ENCODE results near the gene KIF16B.

KIF16B gene

DNA sequence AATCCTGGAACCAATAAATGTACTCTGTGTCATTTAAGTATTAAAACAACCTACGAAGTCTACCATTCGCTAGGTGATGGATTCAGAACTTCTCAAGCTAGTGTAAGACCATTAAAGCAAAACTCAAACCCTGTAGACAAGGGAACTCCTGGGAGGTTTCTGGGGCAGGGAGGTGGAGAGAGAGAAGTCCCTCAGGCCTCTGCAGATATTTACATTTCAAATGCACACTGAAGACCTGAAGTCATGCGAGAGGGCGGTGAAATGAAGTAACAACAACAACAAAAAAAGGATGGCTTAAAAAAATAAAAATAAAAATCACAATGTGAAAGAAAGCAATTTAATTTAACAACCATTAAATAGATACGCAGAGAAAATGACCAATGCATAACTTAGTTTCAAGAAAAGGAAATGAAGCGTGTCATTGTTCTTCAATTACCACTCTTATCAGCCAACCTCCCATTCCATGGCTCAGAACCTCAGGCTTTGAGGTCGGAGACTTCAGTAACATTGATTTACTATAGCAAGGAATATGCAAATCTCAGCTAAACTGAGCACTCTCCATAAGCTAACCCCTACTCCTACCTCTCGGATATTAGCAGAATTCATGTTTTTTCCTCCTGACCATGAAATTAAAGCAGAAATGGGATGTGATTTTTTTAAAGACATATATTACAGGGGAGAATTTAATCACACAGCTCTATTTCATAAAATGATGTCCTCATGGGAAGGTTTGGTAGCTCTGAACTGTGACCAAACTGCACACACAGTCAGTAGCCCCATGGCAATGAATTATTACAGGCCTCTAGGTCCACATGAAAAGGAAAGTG lies 140.6 kb downstream of the KIF16B start:
- no peak for DNase-seq (ENCODE audit: low read depth)

DNA sequence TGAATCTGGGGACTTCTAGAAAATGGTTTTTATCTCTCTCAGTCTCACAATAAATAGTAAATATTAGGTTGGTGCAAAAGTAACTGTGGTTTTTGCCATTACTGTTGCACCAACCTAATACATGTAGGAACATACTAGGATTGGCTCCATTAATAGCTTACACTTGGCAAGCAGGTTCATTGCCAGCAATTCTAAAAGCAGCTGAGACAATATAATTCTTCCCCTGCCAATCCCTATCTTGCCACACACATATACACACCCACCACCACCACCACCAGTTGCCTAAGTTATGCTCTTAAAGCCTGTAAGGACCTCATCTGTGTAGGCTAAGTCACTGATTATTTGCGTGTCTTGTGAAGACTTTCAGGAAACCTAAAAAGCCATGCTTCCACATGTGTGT lies 145.1 kb downstream of the KIF16B start:
- DNase-seq (ENCODE audit: low read depth): no peak

DNA sequence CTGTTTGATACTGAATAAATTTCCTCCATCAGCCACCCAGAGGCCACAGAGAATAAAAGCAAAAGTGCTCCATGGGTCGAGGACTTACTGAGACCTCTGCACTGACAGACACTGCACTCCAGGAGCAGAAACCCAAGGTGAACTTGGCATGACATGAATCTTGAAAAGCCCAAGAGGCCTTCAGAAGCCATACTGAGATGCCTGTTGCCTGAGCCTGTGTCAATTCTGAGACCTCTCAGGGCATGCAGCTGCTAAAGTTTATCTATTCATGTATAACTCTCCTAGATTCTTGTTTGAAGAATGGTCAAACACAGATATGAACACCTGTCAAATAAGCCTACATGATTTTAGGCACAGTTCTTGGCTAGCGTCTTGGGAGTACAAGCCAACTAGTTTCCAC lies 145.7 kb downstream of the KIF16B start:
- no peak for DNase-seq (ENCODE audit: low read depth)

DNA sequence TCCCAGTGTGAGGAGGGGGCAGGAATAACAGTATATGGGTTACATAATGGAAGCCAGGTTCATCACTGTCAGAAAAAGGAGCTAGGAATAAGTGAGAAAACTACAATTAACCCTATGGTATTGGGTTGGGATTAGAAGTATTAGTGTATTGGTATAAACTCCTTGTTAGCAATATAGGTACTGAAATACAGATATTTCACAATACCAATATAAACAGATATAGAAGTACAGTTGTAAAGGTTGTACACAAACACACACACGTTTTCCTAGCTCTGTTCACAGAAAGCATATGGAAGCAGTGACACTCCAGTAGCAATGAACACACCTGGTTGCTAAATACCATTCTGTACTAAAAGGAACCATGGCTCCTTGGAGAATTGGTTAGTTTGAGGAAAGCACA lies 148.5 kb downstream of the KIF16B start:
- DNase-seq (ENCODE audit: low read depth): no peak

DNA sequence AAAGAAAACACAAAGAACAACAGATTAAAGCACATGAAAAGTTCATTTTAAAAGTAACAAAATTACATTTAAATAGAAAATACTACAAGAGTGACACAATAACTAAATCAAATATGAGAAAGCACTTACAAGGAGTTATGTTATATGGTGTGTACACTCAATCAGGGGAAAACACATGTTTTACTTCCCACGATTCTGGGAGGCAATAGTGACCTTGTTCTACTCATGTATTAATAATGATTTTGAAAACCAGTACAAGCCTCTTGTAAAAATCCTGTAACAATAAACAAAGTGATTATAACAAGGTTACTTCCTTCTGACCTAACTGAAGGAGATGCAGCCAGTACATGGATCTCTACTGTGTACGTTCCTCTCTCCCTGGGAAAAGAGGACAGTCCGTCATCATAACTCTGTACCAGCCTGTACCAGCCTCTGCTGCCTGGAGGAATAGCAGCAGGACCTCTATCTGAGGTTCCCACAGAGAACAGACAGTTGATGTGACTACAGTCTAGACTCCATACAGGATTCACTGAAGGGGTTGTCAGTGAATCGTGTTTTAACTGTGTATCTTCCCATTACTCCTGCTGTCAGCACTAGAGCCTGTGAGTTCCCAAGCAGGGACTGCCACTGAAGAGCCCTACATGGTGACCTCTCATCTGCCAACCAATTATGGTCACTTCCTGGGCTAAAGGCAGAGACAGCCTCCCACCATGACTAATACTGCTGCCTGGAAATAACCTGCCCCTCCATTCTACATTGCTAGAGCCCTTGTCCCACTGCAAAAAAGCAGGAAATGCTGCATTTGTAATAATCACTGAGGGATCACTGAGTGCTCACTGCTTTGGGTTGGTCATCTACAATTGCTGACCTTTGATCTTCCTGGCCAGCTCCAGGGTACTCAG lies 149.7 kb downstream of the KIF16B start:
- no peak for DNase-seq (ENCODE audit: low read depth)

DNA sequence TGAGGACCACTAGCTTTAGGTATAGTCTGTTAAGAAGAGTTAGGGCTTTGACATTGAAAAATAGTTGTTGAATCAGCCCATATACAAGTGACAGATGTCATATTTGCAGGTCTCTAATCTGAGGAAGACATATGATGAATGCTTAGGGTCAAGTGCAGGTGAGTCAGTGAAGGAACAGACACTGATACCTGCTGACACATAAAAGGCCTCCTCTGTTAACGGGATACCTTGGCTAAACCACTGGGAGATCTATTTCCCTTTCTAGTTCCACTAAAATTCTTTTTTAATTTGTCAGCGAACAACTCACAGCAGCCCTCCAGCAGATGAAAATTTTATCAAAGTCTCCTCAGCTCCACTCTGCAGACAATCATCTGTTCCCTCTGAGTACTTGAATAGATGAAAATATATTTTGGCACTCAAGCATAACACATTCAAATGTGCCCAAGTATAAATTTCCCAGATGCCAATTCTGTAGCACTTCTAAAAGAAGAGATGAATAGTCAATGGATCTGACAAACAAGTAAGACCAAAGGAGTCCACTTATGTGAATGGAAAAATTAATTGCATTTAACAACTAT lies 154.0 kb downstream of the KIF16B start:
- no peak for DNase-seq (ENCODE audit: low read depth)

DNA sequence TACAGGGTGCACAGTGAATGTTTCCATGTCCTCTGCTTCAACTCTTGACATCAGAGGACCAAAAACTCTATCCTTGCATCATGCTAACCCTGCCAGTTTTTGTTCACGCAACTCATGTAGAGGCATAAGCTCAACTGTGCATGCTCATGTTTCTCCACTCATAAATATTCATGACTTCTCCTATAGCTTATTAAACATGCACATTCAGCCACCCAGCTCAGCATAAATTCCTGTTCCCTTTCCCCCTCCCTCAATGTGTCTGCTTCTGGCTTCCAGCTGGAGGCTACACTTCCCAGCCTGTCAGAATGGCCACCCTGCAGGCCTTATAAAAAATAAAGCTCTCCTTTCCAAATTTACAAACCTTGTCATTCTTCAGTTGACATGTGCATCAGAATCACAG lies 154.6 kb downstream of the KIF16B start:
- no peak for DNase-seq (ENCODE audit: low read depth)

DNA sequence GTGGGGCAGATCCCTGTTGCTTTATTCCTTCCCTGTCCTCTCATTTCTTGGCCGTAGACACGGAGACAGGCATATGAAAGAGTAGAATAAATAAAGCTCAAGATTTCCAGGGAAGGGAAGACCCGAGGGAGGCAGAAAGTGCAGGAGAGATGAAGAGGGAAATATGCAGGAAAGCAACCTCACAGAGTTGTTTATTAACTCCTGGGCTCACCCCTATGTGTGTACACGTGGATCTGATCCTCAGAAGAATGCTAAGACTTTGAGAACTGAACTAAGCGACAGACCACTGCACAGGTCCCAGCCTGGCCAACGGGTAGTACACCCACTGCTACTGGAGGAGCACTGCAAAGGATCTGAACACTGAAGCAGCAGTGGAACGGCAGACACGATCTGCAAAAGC lies 156.2 kb downstream of the KIF16B start:
- no peak for DNase-seq (ENCODE audit: low read depth)

DNA sequence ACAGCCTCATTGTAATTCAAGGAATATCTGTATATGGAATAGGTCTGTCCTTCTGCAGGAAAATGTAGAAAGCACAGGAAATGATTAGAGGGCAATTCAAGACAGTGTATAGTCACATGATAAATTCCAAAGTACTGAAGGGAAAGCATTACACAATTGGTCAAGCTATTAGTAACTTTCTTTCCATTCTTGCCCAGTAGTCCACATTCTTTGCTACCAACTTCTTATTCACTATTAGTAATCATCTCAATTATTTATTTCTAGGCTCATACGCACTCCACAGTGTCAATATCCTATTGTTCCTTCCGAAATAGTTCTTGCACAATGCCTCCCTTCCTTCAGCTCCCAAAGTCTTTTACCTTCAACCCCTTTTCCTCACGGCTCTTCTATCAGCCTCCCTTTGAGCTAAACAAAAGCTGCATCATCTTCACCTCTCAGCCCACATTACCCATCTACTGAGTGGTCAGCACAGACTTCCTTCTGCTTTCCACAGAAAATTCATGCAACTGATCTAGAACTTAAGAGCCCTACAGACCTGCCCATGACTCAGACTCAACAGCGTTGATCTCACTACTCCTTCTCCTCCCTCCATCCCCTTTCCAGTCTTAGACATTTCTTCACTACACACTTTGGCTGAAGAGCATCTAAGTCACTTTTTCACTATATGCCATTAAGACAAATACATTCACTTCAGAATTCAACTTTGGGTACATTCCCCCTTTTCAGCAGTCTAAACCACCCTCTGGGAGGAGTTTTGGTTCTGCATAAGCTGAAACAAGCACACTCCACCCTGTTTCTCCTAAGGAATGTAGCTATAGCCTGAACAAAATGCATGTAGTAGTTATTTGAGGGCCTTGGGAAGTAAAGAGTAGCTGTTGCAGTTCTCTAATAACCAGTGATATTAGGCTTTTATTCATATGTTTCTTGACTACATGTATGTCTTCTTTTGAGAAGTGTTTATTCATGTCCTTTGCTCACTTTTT lies 157.9 kb downstream of the KIF16B start:
- no peak for DNase-seq (ENCODE audit: low read depth)

DNA sequence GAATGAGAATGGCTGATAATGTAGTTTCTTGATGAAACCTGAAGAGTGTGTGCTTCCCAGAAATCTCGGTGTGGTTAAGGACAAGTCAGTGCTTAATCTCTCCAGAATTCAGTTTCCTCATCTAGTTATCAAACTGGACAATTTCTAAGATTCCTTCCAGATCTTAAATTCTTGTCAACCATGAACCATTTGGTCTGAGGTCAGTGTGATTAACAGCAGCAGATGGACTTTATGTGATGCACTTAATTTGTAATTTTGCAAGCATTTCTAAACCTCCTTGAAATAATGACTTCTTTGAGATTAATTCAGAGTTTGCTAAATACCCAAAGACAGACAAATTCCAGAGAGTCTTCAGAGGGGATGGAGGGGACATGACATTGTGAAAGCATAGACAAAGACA lies 160.3 kb downstream of the KIF16B start:
- no peak for DNase-seq (ENCODE audit: low read depth)

DNA sequence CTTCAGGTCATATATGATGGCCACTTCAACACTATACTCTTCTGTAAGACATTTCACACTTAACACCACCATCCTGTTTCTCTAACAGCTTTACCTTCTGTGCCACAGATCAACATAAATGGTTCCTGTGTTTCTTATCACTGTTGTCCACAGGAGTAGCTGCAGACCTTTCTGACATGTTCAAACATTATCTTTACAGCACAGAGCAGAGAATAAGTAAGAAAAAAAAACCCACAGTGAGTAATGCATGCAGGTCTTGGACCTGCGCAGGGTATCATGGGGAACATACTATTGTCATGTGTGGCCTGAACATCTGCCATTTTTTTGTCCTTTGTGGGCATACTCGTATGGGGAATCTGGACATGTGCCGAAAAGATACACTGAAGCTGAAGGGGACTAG lies 161.9 kb downstream of the KIF16B start:
- DNase-seq (ENCODE audit: low read depth): no peak

DNA sequence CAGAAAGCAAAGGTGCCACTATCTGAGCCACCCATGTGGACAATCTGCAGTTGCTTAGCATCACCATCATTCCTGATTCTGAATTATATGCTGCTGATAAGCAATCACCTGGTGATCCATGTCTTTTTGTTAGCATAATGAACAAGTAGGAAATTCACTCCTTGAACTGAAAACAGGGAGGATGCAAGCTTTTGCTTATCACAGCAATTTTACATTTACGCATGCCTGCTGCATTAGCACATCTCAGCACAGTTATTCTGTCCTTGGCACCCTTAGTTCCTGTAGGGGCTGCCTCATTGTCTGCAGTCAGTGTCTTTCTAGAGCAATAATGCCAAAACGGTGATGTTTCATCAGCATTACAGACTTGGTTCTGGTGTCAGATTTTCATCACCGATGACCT lies 162.6 kb downstream of the KIF16B start:
- no peak for DNase-seq (ENCODE audit: low read depth)

DNA sequence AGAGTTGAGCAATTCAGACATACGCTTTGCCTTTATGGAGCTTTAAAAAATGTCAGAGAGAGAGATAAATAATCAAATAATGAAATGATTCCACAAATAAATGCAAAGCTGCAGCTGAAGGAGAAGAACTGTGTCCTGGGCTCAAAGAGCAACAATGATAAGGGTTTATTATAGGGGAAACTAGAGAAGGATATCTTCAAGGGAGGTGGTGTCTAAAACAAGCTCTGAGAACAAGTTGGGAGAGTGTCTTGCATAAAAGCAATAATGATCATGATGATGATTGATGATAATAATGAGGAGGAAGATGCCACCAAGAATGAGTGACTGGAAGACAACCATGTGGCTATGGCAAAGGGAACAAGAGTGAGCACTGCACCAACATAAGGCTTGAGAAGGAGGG lies 164.3 kb downstream of the KIF16B start:
- DNase-seq (ENCODE audit: low read depth): no peak

DNA sequence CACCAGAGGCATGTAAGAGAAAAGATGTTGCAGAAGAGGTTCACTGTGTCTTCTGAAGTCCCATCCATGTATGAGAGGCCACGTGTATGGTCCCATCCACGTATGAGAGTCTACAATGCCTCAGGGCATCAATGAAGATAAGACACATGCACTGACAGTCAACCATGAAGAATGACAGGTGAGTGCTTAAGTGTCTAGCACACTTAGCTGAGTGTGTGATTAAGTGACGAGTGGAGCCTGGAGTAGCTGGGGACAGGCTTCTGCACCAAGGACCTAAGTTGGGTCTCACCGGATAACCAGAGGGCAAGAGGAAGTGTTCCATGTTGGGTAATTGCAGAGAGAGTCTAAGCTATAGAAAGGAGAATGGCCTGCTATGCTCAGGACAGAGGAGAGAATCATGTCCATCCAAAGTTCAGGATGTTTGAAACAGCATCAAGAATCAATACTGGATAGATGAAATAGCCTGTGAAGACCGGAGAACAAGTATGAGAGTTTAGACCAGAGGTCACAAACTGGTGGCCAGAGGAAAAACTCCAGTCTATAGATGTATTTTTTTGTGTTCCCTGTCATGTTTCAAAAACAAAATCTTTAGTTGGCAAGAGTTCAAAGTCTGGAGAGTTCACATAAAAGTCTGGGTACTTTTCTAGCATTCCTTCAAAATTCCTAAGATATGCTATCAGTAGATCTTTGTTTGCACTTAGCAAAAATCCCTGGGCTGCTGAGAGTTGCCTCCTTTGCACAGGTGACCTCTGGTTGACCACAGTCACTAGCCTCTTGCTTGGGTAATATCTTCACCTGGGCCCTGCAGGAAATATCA lies 165.8 kb downstream of the KIF16B start:
- DNase-seq (ENCODE audit: low read depth): no peak

DNA sequence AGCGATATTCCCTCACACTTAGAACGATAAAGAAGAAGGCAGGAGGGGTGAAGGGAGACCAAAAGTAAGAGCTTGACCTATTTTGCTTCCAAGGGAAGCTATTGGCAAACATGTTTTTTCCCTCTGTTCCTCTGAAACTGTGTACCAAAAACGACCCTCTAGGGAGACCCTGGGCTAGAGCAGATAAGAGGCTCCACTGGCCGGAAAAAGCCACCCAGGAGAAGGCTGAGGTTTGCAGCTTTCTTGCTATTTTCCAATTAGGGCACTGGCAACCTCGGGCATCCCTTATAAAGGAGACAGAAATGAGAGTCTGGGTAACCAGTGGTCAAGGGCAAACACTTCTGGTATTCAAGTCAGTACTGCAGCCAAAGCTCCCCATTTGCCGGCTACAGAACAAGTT lies 168.0 kb downstream of the KIF16B start:
- DNase-seq (ENCODE audit: low read depth): no peak

DNA sequence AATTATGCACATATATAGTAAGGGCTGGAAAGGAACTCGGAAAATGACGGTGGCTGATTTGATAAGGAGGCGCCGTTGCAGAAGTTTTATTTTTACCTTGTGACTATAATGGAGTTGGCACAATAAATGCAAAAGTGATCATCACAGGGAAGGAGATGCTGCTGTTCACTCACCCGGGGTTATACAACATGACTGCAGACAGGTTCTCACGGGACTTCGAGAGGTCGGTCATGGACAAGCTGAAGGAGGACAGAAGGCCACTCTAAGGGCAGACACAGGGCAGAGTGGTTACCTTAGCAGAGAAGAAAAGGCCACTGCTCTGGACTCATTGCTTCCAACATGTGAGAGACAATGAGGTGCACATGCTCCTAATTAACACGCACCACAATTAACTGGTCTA lies 168.6 kb downstream of the KIF16B start:
- no peak for DNase-seq (ENCODE audit: low read depth)

DNA sequence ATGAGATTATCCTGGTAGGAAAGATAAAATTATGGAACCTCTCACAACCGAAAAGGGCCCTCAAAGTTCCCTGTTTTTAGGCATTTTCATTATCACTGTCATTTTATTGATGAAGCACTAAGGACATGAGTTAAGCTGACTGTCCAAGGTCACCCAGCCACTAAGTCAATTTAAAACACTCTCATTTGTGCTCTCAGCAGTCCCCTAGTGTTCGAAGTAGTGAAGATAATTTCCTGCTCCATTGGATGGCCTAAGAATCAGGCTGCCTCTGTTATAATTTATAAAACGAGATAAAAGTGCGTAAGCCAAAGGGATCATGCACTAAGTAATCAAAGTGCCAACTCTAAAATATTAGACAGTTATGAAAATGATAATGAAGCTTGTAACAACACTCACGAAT lies 169.1 kb downstream of the KIF16B start:
- DNase-seq (ENCODE audit: low read depth): no peak

DNA sequence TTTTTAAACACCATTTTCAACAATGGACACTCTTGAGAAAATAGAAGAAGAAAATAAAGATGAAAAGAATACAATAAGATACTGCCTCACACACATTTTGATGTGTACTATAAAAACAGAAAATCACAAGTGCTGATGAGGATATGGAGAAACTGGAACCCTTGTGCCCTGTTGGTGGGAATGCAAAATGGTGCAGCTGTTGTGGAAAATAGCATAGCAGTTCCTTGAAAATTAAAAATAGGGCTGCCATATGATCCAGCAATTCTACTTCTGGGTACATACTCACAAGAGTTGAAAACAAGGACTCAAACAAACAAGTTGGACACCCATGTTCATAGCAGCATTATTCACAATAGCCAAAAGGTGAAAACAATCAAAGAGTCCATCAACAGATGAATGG lies 173.0 kb downstream of the KIF16B start:
- no peak for DNase-seq (ENCODE audit: low read depth)

DNA sequence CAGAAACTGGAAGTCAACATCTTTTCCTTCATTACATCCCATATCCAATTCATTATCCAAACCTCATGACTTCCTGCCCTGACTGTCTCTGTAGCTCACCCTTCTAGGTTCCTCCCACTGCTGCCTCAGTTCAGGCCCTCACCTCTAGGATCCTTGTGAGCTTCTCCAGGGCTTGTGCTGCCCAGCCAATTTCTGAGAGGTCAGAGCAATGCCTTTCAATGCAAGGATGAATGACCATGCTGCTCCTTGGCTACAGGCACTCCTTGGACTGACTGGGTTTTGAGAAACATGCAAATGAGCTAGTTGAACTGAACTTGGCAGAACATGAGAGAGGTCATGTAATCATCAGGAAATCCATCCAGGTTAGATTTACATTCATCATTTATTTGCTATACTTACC lies 173.4 kb downstream of the KIF16B start:
- DNase-seq (ENCODE audit: low read depth): no peak

DNA sequence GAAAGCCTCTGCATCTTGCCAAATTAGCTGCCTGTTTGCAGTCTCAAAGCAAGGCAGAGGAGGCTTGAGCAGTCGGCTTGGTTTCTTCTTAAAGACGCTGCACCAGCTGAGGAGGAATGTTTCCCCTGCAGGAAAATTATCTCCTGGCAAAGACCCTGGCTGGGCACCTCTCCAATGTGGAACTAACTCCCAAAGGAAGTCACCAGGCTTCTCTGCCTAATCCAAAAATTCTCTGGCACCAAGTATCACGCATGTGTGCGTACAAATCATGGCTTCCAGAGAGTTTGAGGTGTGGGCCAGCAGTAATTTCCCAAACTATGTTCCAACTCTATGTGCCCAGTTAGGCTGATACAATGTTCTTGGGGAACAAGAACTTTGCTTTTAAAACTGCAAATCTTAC lies 176.2 kb downstream of the KIF16B start:
- DNase-seq (ENCODE audit: low read depth): no peak

DNA sequence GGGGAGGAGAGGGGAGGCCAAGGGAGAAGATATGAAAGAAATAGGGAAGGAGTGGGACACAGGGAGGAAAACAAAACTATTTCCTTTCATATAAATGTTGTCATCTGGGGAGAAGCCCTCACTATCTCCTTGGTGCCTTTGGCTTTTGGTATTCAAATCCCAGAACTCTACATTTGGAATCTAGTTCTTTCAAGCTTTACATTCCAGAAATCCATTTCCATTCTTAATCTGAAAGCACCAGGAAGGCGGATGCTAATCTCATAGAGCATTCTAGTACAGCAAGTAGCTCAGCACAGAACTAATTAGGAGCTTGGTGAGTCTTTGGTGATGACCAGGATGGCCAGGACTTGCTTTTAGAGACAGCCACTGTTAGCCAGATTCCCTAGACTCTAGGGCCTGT lies 177.9 kb downstream of the KIF16B start:
- DNase-seq (ENCODE audit: low read depth): no peak
